Measurements from ENCODE around the gene ELMOD1. TPM values are rescaled to one million over a fixed set of nuclear protein-coding genes. Genes with fewer than 3 reads are reported as not detected.

The ELMOD1 gene
- total RNA-seq, 2 donors from 2014 or later: not detected

- Mint-ChIP-seq H3K36me3 (ENCODE audit: low read depth) (no peaks in the 10 kb centered on the region), H3K4me3 (no peak overlapping the region), H3K4me1 (no peaks in the 10 kb centered on the region)
Measured at GRCh38 chr11:107702109-107702660, 111.2 kb downstream of the ELMOD1 start.

GRCh38 chr11:107702723-107703122 is 111.8 kb downstream of the ELMOD1 start:
- Mint-ChIP-seq H3K27me3 (peaks cover 26% of the 10 kb centered on the region), H3K9me3 (no peaks in the 10 kb centered on the region), H3K4me3 (no peak overlapping the region), H3K36me3 (ENCODE audit: low read depth) (no peaks in the 10 kb centered on the region), H3K4me1 (no peaks in the 10 kb centered on the region), H3K27ac (no peak overlapping the region)
- ATAC-seq (replicated peaks): no peak

More at GRCh38 chr11:107702109-107702660, 111.2 kb downstream of the ELMOD1 start:
- H3K27ac Mint-ChIP-seq: no peak overlapping the region
- no peaks in the 10 kb centered on the region for H3K9me3 Mint-ChIP-seq
- H3K27me3 Mint-ChIP-seq: peaks cover 23% of the 10 kb centered on the region
- no peak for ATAC-seq (replicated peaks)

- no peak overlapping the region for H3K27ac Mint-ChIP-seq
- no peaks in the 10 kb centered on the region for H3K9me3 Mint-ChIP-seq
- no peak overlapping the region for H3K4me3 Mint-ChIP-seq
- peak; percentile 38 for ATAC-seq (replicated peaks)
- H3K27me3 Mint-ChIP-seq: peaks cover 33% of the 10 kb centered on the region
- no peaks in the 10 kb centered on the region for H3K4me1 Mint-ChIP-seq
- H3K36me3 Mint-ChIP-seq (ENCODE audit: low read depth): no peaks in the 10 kb centered on the region
Measured at GRCh38 chr11:107704451-107704850, 113.5 kb downstream of the ELMOD1 start.

- H3K4me1 Mint-ChIP-seq: no peaks in the 10 kb centered on the region
- no peaks in the 10 kb centered on the region for H3K36me3 Mint-ChIP-seq (ENCODE audit: low read depth)
- ATAC-seq (replicated peaks): no peak
- no peak overlapping the region for H3K27ac Mint-ChIP-seq
- H3K4me3 Mint-ChIP-seq: no peak overlapping the region
- peaks cover 33% of the 10 kb centered on the region for H3K27me3 Mint-ChIP-seq
- H3K9me3 Mint-ChIP-seq: no peaks in the 10 kb centered on the region
Measured at GRCh38 chr11:107705027-107705426, 114.1 kb downstream of the ELMOD1 start.

- no peak overlapping the region for H3K4me3 Mint-ChIP-seq
- peaks cover 32% of the 10 kb centered on the region for H3K27me3 Mint-ChIP-seq
- ATAC-seq (replicated peaks): no peak
- no peaks in the 10 kb centered on the region for H3K9me3 Mint-ChIP-seq
- H3K27ac Mint-ChIP-seq: no peak overlapping the region
- H3K4me1 Mint-ChIP-seq: no peaks in the 10 kb centered on the region
- H3K36me3 Mint-ChIP-seq (ENCODE audit: low read depth): no peaks in the 10 kb centered on the region
Measured at GRCh38 chr11:107706531-107706930, 115.6 kb downstream of the ELMOD1 start.

GRCh38 chr11:107707215-107707671 is 116.3 kb downstream of the ELMOD1 start:
- Mint-ChIP-seq H3K4me3 (no peak overlapping the region), H3K27me3 (peaks cover 33% of the 10 kb centered on the region), H3K9me3 (no peaks in the 10 kb centered on the region), H3K4me1 (no peaks in the 10 kb centered on the region), H3K27ac (no peak overlapping the region), H3K36me3 (ENCODE audit: low read depth) (no peaks in the 10 kb centered on the region)
- no peak for ATAC-seq (replicated peaks)

GRCh38 chr11:107707807-107708206 is 116.9 kb downstream of the ELMOD1 start:
- Mint-ChIP-seq H3K4me3 (no peak overlapping the region), H3K9me3 (no peaks in the 10 kb centered on the region), H3K27me3 (peaks cover 37% of the 10 kb centered on the region), H3K36me3 (ENCODE audit: low read depth) (no peaks in the 10 kb centered on the region), H3K4me1 (no peaks in the 10 kb centered on the region), H3K27ac (no peak overlapping the region)
- ATAC-seq (replicated peaks): no peak

GRCh38 chr11:107708792-107709191 is 117.8 kb downstream of the ELMOD1 start:
- Mint-ChIP-seq H3K27me3 (peaks cover 33% of the 10 kb centered on the region), H3K36me3 (ENCODE audit: low read depth) (no peaks in the 10 kb centered on the region), H3K27ac (no peak overlapping the region), H3K4me3 (no peak overlapping the region), H3K4me1 (no peaks in the 10 kb centered on the region), H3K9me3 (no peaks in the 10 kb centered on the region)
- no peak for ATAC-seq (replicated peaks)

GRCh38 chr11:107710301-107710700 is 119.4 kb downstream of the ELMOD1 start:
- no peak for ATAC-seq (replicated peaks)
- no peaks in the 10 kb centered on the region for H3K9me3 Mint-ChIP-seq
- H3K4me3 Mint-ChIP-seq: no peak overlapping the region
- no peak overlapping the region for H3K27ac Mint-ChIP-seq
- no peaks in the 10 kb centered on the region for H3K36me3 Mint-ChIP-seq (ENCODE audit: low read depth)
- H3K27me3 Mint-ChIP-seq: peaks cover 33% of the 10 kb centered on the region
- no peaks in the 10 kb centered on the region for H3K4me1 Mint-ChIP-seq

- H3K4me3 Mint-ChIP-seq: no peak within 1 kb of the TSS
- H3K9me3 Mint-ChIP-seq: no peaks in the 10 kb centered on the region
- H3K27me3 Mint-ChIP-seq: peaks cover 42% of the 10 kb centered on the region
- no peaks in the 10 kb centered on the region for H3K4me1 Mint-ChIP-seq
- no peak for ATAC-seq (replicated peaks)
- H3K36me3 Mint-ChIP-seq (ENCODE audit: low read depth): no peaks in the 10 kb centered on the region
- no peak within 1 kb of the TSS for H3K27ac Mint-ChIP-seq
Measured at GRCh38 chr11:107711861-107712755, 121.2 kb downstream of the ELMOD1 start, which contains the start of gene SLN. TSS of gene SLN (minus strand) at chr11:107712056.

GRCh38 chr11:107713009-107713408 is 122.1 kb downstream of the ELMOD1 start:
- peaks cover 35% of the 10 kb centered on the region for H3K27me3 Mint-ChIP-seq
- no peaks in the 10 kb centered on the region for H3K4me1 Mint-ChIP-seq
- no peak for ATAC-seq (replicated peaks)
- H3K27ac Mint-ChIP-seq: no peak overlapping the region
- no peaks in the 10 kb centered on the region for H3K9me3 Mint-ChIP-seq
- H3K36me3 Mint-ChIP-seq (ENCODE audit: low read depth): no peaks in the 10 kb centered on the region
- H3K4me3 Mint-ChIP-seq: no peak overlapping the region

Other genes with a start within 250 kb of the ELMOD1 start
- gene CWF19L2, start 133.3 kb upstream of the ELMOD1 start, total RNA-seq: 10 to 100 TPM; 14.3 to 15.1 TPM
- 1 to 10 TPM; 5.5 to 9.9 TPM for gene ALKBH8, start 25.4 kb upstream of the ELMOD1 start, total RNA-seq
- not detected for gene SLN, start 120.9 kb downstream of the ELMOD1 start, total RNA-seq